OCI-LY3 (cell line): Measurements from ENCODE around the gene DAB2.

Experiments
- EZH2phosphoT487 ChIP-seq: fragments of 200-600 bp; shearing (Covaris generic); IDR thresholded peaks from 2 replicates; pipeline ENCODE4 v1.6.1; 2018; ENCODE audit warnings: antibody characterized with exemption, mixed run types, low read depth
- TF ChIP-seq, protein P1 (sequence below): fragments of 200-600, 300-600 bp; sonication (generic); IDR thresholded peaks from 2 replicates; pipeline ENCODE4 v1.5.1; 2014; ENCODE audit warnings: antibody characterized with exemption, low read length, low read depth

GRCh38 chr5:39362646-39363045 lies 62.1 kb downstream of the DAB2 start:
- TF ChIP-seq, protein P1, sequence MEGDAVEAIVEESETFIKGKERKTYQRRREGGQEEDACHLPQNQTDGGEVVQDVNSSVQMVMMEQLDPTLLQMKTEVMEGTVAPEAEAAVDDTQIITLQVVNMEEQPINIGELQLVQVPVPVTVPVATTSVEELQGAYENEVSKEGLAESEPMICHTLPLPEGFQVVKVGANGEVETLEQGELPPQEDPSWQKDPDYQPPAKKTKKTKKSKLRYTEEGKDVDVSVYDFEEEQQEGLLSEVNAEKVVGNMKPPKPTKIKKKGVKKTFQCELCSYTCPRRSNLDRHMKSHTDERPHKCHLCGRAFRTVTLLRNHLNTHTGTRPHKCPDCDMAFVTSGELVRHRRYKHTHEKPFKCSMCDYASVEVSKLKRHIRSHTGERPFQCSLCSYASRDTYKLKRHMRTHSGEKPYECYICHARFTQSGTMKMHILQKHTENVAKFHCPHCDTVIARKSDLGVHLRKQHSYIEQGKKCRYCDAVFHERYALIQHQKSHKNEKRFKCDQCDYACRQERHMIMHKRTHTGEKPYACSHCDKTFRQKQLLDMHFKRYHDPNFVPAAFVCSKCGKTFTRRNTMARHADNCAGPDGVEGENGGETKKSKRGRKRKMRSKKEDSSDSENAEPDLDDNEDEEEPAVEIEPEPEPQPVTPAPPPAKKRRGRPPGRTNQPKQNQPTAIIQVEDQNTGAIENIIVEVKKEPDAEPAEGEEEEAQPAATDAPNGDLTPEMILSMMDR: no peak
- TF ChIP-seq EZH2phosphoT487: no peak
